Activated T-helper 17 cell treated with anti-CD3 and anti-CD28 coated beads, Interleukin-2, amount 50 U/mL, for 72 hours (primary cell): ENCODE measurements around the gene ZNF175. TPM values are rescaled to one million over a fixed set of nuclear protein-coding genes. Genes with fewer than 3 reads are reported as not detected.

Experiments
- ATAC-seq: fragments of 150-1000 bp; cut with Tn5 transposase; replicated peaks from 2 replicates; pipeline ENCODE4 v1.10.0; 2021; ENCODE audit warnings: mild to moderate bottlenecking, moderate library complexity
- H3K27ac Mint-ChIP-seq: one replicate; pipeline ENCODE4 v1.8.0; 2022; ENCODE audit warnings: mixed read lengths
- H3K27me3 Mint-ChIP-seq: one replicate; pipeline ENCODE4 v1.8.0; 2022; ENCODE audit warnings: mixed read lengths
- H3K36me3 Mint-ChIP-seq: one replicate; pipeline ENCODE4 v1.8.0; 2022; ENCODE audit warnings: low read depth, mild to moderate bottlenecking, mixed read lengths
- H3K4me1 Mint-ChIP-seq: one replicate; pipeline ENCODE4 v1.8.0; 2022; ENCODE audit warnings: mixed read lengths
- H3K4me3 Mint-ChIP-seq: one replicate; pipeline ENCODE4 v1.8.0; 2022; ENCODE audit warnings: mild to moderate bottlenecking, mixed read lengths
- H3K9me3 Mint-ChIP-seq: one replicate; pipeline ENCODE4 v1.8.0; 2022; ENCODE audit warnings: mixed read lengths
- total RNA-seq, 2 donors: library from RNA; stranded (reverse); gene quantifications; one replicate each; pipeline ENCODE4 v1.2.3, GENCODE V29; 2022

ZNF175 gene
- total RNA-seq, 2 donors from 2014 or later: 8.0 to 16.9 TPM

GRCh38 chr19:51546107-51546649 is 24.9 kb upstream of the ZNF175 start:
- Mint-ChIP-seq H3K9me3 (no peaks in the 10 kb centered on the region), H3K36me3 (no peaks in the 10 kb centered on the region), H3K27ac (no peak overlapping the region), H3K4me1 (no peaks in the 10 kb centered on the region), H3K4me3 (no peak overlapping the region), H3K27me3 (peaks cover 44% of the 10 kb centered on the region)
- no peak for ATAC-seq

- Mint-ChIP-seq H3K36me3 (no peaks in the 10 kb centered on the region), H3K27me3 (peaks cover 44% of the 10 kb centered on the region), H3K9me3 (no peaks in the 10 kb centered on the region), H3K27ac (no peak overlapping the region), H3K4me1 (peaks cover 5% of the 10 kb centered on the region), H3K4me3 (no peak overlapping the region)
- peak; percentile 78 for ATAC-seq
Observed at GRCh38 chr19:51546650-51547396, 24.3 kb upstream of the ZNF175 start.

GRCh38 chr19:51547397-51548212 is 23.5 kb upstream of the ZNF175 start:
- ATAC-seq: no peak
- Mint-ChIP-seq H3K4me3 (no peak overlapping the region), H3K9me3 (no peaks in the 10 kb centered on the region), H3K27ac (no peak overlapping the region), H3K4me1 (peaks cover 5% of the 10 kb centered on the region), H3K27me3 (peaks cover 44% of the 10 kb centered on the region), H3K36me3 (no peaks in the 10 kb centered on the region)

- H3K4me1 Mint-ChIP-seq: peaks cover 5% of the 10 kb centered on the region
- H3K27ac Mint-ChIP-seq: no peak overlapping the region
- H3K27me3 Mint-ChIP-seq: peaks cover 45% of the 10 kb centered on the region
- no peaks in the 10 kb centered on the region for H3K36me3 Mint-ChIP-seq
- no peak overlapping the region for H3K4me3 Mint-ChIP-seq
- no peak for ATAC-seq
- H3K9me3 Mint-ChIP-seq: no peaks in the 10 kb centered on the region
Observed at GRCh38 chr19:51548213-51548651, 22.9 kb upstream of the ZNF175 start.

- ATAC-seq: no peak
- H3K4me1 Mint-ChIP-seq: peaks cover 5% of the 10 kb centered on the region
- no peak overlapping the region for H3K4me3 Mint-ChIP-seq
- H3K36me3 Mint-ChIP-seq: no peaks in the 10 kb centered on the region
- no peak overlapping the region for H3K27ac Mint-ChIP-seq
- H3K27me3 Mint-ChIP-seq: peaks cover 42% of the 10 kb centered on the region
- no peaks in the 10 kb centered on the region for H3K9me3 Mint-ChIP-seq
Observed at GRCh38 chr19:51548891-51549305, 22.2 kb upstream of the ZNF175 start.

- Mint-ChIP-seq H3K27ac (no peak overlapping the region), H3K4me3 (no peak overlapping the region), H3K36me3 (no peaks in the 10 kb centered on the region), H3K27me3 (peaks cover 43% of the 10 kb centered on the region), H3K4me1 (peaks cover 5% of the 10 kb centered on the region), H3K9me3 (no peaks in the 10 kb centered on the region)
- ATAC-seq: no peak
Observed at GRCh38 chr19:51549533-51550324, 21.4 kb upstream of the ZNF175 start.

GRCh38 chr19:51550848-51551672 is 20.0 kb upstream of the ZNF175 start:
- Mint-ChIP-seq H3K9me3 (no peaks in the 10 kb centered on the region), H3K36me3 (no peaks in the 10 kb centered on the region), H3K27me3 (peaks cover 52% of the 10 kb centered on the region), H3K27ac (no peak overlapping the region), H3K4me1 (peaks cover 5% of the 10 kb centered on the region), H3K4me3 (no peak overlapping the region)
- no peak for ATAC-seq

GRCh38 chr19:51551673-51552432 is 19.2 kb upstream of the ZNF175 start:
- H3K4me1 Mint-ChIP-seq: peaks cover 5% of the 10 kb centered on the region
- H3K27ac Mint-ChIP-seq: no peak overlapping the region
- no peaks in the 10 kb centered on the region for H3K36me3 Mint-ChIP-seq
- no peak overlapping the region for H3K4me3 Mint-ChIP-seq
- H3K27me3 Mint-ChIP-seq: peaks cover 56% of the 10 kb centered on the region
- peaks cover 3% of the 10 kb centered on the region for H3K9me3 Mint-ChIP-seq
- ATAC-seq: no peak

GRCh38 chr19:51552608-51552995 is 18.5 kb upstream of the ZNF175 start:
- Mint-ChIP-seq H3K36me3 (no peaks in the 10 kb centered on the region), H3K4me3 (no peak overlapping the region), H3K4me1 (peaks cover 5% of the 10 kb centered on the region), H3K27ac (no peak overlapping the region), H3K27me3 (peaks cover 59% of the 10 kb centered on the region), H3K9me3 (peaks cover 3% of the 10 kb centered on the region)
- no peak for ATAC-seq

GRCh38 chr19:51552996-51553725 is 17.9 kb upstream of the ZNF175 start:
- peaks cover 3% of the 10 kb centered on the region for H3K9me3 Mint-ChIP-seq
- H3K27ac Mint-ChIP-seq: no peak overlapping the region
- H3K27me3 Mint-ChIP-seq: peaks cover 53% of the 10 kb centered on the region
- no peak overlapping the region for H3K4me3 Mint-ChIP-seq
- H3K4me1 Mint-ChIP-seq: peaks cover 5% of the 10 kb centered on the region
- H3K36me3 Mint-ChIP-seq: no peaks in the 10 kb centered on the region
- ATAC-seq: no peak

- Mint-ChIP-seq H3K4me3 (no peak overlapping the region), H3K4me1 (no peaks in the 10 kb centered on the region), H3K27me3 (peaks cover 66% of the 10 kb centered on the region), H3K36me3 (no peaks in the 10 kb centered on the region), H3K27ac (no peak overlapping the region), H3K9me3 (peaks cover 3% of the 10 kb centered on the region)
- no peak for ATAC-seq
Observed at GRCh38 chr19:51559240-51559639, 11.8 kb upstream of the ZNF175 start.

- Mint-ChIP-seq H3K36me3 (no peaks in the 10 kb centered on the region), H3K27ac (no peak overlapping the region), H3K9me3 (peaks cover 3% of the 10 kb centered on the region), H3K4me3 (no peak overlapping the region), H3K27me3 (peaks cover 63% of the 10 kb centered on the region), H3K4me1 (no peaks in the 10 kb centered on the region)
- no peak for ATAC-seq
Observed at GRCh38 chr19:51560339-51560738, 10.7 kb upstream of the ZNF175 start.
